Measurements from ENCODE around the gene ACACA. TPM values are rescaled to one million over a fixed set of nuclear protein-coding genes. Genes with fewer than 3 reads are reported as not detected.

Gene ACACA
- total RNA-seq, 3 donors from 2014 or later (not counting 1 experiment from before 2014, with no cell fraction given), result 22.9 to 23.9 (median 23.6) TPM

DNA sequence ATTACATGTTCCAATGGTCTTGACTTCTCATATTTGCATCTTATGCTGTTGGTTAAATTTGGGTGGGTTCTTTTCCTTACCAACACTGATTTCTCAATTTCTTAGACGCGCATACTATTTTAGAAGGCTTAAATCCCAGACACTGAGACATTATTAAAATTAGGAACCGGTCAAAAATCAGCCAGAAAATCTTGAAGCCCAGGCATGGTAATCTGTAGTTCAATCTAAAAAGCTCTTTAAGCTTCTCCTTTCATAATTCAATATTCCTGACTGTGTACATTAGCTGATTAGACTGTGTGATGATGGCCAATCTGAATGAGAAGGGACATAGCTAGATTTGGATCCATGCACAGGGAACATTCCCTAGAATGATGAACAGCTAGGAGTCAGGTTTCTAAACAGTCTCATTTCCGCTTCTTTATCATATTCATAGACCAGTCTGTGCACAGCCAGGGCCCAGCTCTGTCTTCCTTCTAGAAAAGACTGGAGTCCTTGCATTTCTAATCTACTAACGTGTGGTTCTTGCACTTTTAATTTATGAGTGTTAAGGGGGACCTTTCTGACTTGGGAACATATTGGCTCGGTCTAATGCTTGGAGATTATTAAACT, 268.6 kb downstream of the ACACA start:
- H3K4me1 ChIP-seq (ENCODE audit: control insufficient read depth, insufficient read depth, low read length), result no peaks in the 10 kb centered on the region
- H3K27ac Mint-ChIP-seq, result no peak overlapping the region
- no peak overlapping the region for H3K4me3 Mint-ChIP-seq
- H3K27me3 Mint-ChIP-seq (ENCODE audit: low read depth in 2 of 2), result no peaks in the 10 kb centered on the region
- TF ChIP-seq, protein P1, sequence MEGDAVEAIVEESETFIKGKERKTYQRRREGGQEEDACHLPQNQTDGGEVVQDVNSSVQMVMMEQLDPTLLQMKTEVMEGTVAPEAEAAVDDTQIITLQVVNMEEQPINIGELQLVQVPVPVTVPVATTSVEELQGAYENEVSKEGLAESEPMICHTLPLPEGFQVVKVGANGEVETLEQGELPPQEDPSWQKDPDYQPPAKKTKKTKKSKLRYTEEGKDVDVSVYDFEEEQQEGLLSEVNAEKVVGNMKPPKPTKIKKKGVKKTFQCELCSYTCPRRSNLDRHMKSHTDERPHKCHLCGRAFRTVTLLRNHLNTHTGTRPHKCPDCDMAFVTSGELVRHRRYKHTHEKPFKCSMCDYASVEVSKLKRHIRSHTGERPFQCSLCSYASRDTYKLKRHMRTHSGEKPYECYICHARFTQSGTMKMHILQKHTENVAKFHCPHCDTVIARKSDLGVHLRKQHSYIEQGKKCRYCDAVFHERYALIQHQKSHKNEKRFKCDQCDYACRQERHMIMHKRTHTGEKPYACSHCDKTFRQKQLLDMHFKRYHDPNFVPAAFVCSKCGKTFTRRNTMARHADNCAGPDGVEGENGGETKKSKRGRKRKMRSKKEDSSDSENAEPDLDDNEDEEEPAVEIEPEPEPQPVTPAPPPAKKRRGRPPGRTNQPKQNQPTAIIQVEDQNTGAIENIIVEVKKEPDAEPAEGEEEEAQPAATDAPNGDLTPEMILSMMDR (IDR thresholded peaks at IDR 0.05), result no peak
- WGBS (ENCODE audit: insufficient coverage), result 98% methylated on average over 5 of the region's 6 CpGs
- no peak overlapping the region for H3K27ac ChIP-seq (ENCODE audit: low read length)
- ATAC-seq (no peak), DNase-seq (no peak)
- no peaks in the 10 kb centered on the region for H3K9me3 ChIP-seq (ENCODE audit: control insufficient read depth, insufficient read depth, low read length)
- no peaks in the 10 kb centered on the region for H3K4me1 Mint-ChIP-seq
- no peak overlapping the region for H3K4me3 ChIP-seq (ENCODE audit: low read length)
- H3K36me3 Mint-ChIP-seq, result no peaks in the 10 kb centered on the region
- intact Hi-C loops (cut with micrococcal nuclease), result no loop called here
- H3K9me3 Mint-ChIP-seq, result no peaks in the 10 kb centered on the region
- H3K27me3 ChIP-seq (ENCODE audit: control insufficient read depth, insufficient read depth, low read length), result no peaks in the 10 kb centered on the region
- no peaks in the 10 kb centered on the region for H3K36me3 ChIP-seq (ENCODE audit: control insufficient read depth, insufficient read depth, low read length)

DNA sequence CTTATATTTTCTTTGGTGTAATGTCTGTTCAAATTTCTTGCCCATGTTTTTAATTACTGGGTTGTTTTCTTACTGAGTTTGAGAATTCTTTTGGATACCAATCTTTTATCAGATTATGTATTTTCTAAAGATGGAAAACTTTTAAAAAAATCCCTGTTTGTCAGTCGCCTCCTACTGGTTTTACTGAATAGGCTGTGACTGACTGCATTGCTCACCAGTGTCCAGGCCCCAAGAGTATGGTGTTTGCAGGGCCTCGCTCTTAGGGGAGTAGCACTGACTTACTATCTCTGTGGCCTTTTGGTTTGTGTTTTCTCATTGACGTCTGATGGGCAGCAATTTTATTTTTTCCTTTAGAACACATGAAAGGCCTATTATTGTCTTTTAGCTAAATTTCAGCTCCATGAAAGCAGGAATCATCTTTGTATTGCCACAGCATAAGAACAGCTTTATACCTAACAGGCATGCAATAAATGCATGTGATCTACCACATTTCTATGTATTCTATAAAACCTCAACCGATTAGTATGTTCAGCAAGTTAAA, 269.5 kb downstream of the ACACA start:
- DNase-seq (no peak), ATAC-seq (no peak)
- intact Hi-C loops (cut with micrococcal nuclease), result no loop called here
- no peaks in the 10 kb centered on the region for H3K36me3 ChIP-seq (ENCODE audit: control insufficient read depth, insufficient read depth, low read length)
- H3K27me3 ChIP-seq (ENCODE audit: control insufficient read depth, insufficient read depth, low read length), result no peaks in the 10 kb centered on the region
- H3K4me1 ChIP-seq (ENCODE audit: control insufficient read depth, insufficient read depth, low read length), result no peaks in the 10 kb centered on the region
- Mint-ChIP-seq H3K4me1 (no peaks in the 10 kb centered on the region), H3K27ac (no peak overlapping the region), H3K4me3 (no peak overlapping the region), H3K36me3 (no peaks in the 10 kb centered on the region), H3K9me3 (no peaks in the 10 kb centered on the region), H3K27me3 (ENCODE audit: low read depth in 2 of 2) (no peaks in the 10 kb centered on the region)
- H3K4me3 ChIP-seq (ENCODE audit: low read length), result no peak overlapping the region
- H3K27ac ChIP-seq (ENCODE audit: low read length), result no peak overlapping the region
- no peaks in the 10 kb centered on the region for H3K9me3 ChIP-seq (ENCODE audit: control insufficient read depth, insufficient read depth, low read length)
- WGBS (ENCODE audit: insufficient coverage), result 92% methylated on average over 3 of the region's 4 CpGs
- TF ChIP-seq, protein P1 (IDR thresholded peaks at IDR 0.05), result no peak

DNA sequence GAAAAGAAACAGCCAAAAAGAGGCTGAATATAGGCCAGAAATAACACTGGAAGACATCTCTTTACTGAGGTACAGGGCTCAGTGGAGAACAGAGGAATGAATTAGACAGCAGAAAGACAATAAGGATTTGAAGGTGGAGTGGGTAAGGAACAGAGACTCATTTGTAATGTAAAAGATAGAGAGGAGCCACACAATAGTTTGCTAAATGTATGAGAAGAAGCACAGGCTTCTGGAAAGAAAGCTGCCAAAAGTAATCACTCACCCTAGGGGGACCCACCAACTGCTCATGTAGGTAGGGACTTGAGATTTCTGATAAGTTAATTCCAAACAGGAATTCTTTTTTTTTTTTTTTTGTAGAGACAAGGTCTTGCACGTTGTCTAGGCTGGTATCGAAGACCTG, 271.1 kb downstream of the ACACA start:
- H3K27me3 Mint-ChIP-seq (ENCODE audit: low read depth in 2 of 2), result no peaks in the 10 kb centered on the region
- no peak overlapping the region for H3K4me3 Mint-ChIP-seq
- TF ChIP-seq, protein P1 (IDR thresholded peaks at IDR 0.05), result no peak
- Histone ChIP-seq H3K4me1 (ENCODE audit: control insufficient read depth, insufficient read depth, low read length) (no peaks in the 10 kb centered on the region), H3K27me3 (ENCODE audit: control insufficient read depth, insufficient read depth, low read length) (no peaks in the 10 kb centered on the region), H3K36me3 (ENCODE audit: control insufficient read depth, insufficient read depth, low read length) (no peaks in the 10 kb centered on the region), H3K4me3 (ENCODE audit: low read length) (no peak overlapping the region), H3K9me3 (ENCODE audit: control insufficient read depth, insufficient read depth, low read length) (no peaks in the 10 kb centered on the region), H3K27ac (ENCODE audit: low read length) (no peak overlapping the region)
- no CpG with 5 or more reads among the region's 2 CpGs for WGBS (ENCODE audit: insufficient coverage)
- H3K36me3 Mint-ChIP-seq, result no peaks in the 10 kb centered on the region
- ATAC-seq, result no peak
- intact Hi-C loops (cut with micrococcal nuclease), result no loop called here
- no peak overlapping the region for H3K27ac Mint-ChIP-seq
- no peaks in the 10 kb centered on the region for H3K4me1 Mint-ChIP-seq
- DNase-seq, result no peak
- H3K9me3 Mint-ChIP-seq, result no peaks in the 10 kb centered on the region

DNA sequence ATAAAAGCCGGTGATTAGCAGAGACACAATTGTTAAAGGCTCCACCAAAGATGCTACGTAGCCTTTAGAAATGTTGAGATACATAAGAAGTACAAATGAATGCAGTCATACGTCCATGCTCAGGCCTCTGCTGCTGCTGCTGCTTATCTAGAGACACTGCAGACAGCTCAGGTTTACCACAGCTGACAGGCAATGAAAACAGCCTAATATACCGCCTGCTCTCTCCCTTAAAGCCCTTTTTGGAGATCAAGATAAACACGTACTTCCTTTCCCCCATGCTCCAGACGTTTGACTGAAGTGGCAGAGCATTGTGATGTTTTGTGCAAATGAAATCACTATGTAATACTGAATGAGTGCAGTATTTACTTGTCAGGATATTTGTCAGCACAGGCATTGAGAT, 272.6 kb downstream of the ACACA start:
- Histone ChIP-seq H3K36me3 (ENCODE audit: control insufficient read depth, insufficient read depth, low read length) (no peaks in the 10 kb centered on the region), H3K27me3 (ENCODE audit: control insufficient read depth, insufficient read depth, low read length) (no peaks in the 10 kb centered on the region), H3K9me3 (ENCODE audit: control insufficient read depth, insufficient read depth, low read length) (no peaks in the 10 kb centered on the region), H3K4me3 (ENCODE audit: low read length) (no peak overlapping the region), H3K4me1 (ENCODE audit: control insufficient read depth, insufficient read depth, low read length) (no peaks in the 10 kb centered on the region), H3K27ac (ENCODE audit: low read length) (no peak overlapping the region)
- intact Hi-C loops (cut with micrococcal nuclease), result no loop called here
- ATAC-seq (no peak), DNase-seq (peak in 1 of 2 donors; percentile 35)
- Mint-ChIP-seq H3K36me3 (no peaks in the 10 kb centered on the region), H3K27me3 (ENCODE audit: low read depth in 2 of 2) (no peaks in the 10 kb centered on the region), H3K9me3 (no peaks in the 10 kb centered on the region), H3K4me1 (no peaks in the 10 kb centered on the region), H3K4me3 (no peak overlapping the region), H3K27ac (no peak overlapping the region)
- 67% methylated on average over 6 of the region's 6 CpGs for WGBS (ENCODE audit: insufficient coverage)
- TF ChIP-seq, protein P1 (IDR thresholded peaks at IDR 0.05), result no peak
